NT2/D1 (cell line): ENCODE data around the gene ABTB2.

Experiments
- DNase-seq: peaks from one replicate; pipeline ENCODE4 v3.0.0-alpha.2; 2011; ENCODE audit warnings: low read depth, low spot score
- H3K27me3 ChIP-seq: 2 replicates; pipeline ENCODE4 v1.6.0; 2011; ENCODE audit warnings: mild to moderate bottlenecking; ENCODE audit not compliant: insufficient read length, insufficient read depth
- H3K36me3 ChIP-seq: 2 replicates; pipeline ENCODE4 v1.6.1; 2011; ENCODE audit warnings: mild to moderate bottlenecking, low read length, mixed read lengths; ENCODE audit not compliant: insufficient read depth, insufficient read length
- H3K4me1 ChIP-seq: 2 replicates; pipeline ENCODE4 v1.5.1; 2011; ENCODE audit not compliant: insufficient read depth, insufficient read length
- H3K4me3 ChIP-seq: 2 replicates; pipeline ENCODE4 v1.5.1; 2011; ENCODE audit warnings: low read depth; ENCODE audit not compliant: insufficient read length
- H3K9ac ChIP-seq: 2 replicates; pipeline ENCODE4 v1.6.0; 2011; ENCODE audit warnings: low read depth; ENCODE audit not compliant: insufficient read length
- H3K9me3 ChIP-seq: 2 replicates; pipeline ENCODE4 v1.5.1; 2011; ENCODE audit warnings: mild to moderate bottlenecking, low read length; ENCODE audit not compliant: insufficient read depth
- SUZ12 ChIP-seq: IDR thresholded peaks from 2 replicates; pipeline ENCODE4 v1.6.1; 2011; ENCODE audit not compliant: insufficient read length, insufficient read depth; ENCODE audit errors: extremely low read depth
- YY1 ChIP-seq: IDR thresholded peaks from 2 replicates; pipeline ENCODE4 v1.6.1; 2011; ENCODE audit not compliant: insufficient read length, insufficient read depth
- ZNF274 ChIP-seq: IDR thresholded peaks from 2 replicates; pipeline ENCODE4 v1.6.1; 2011; ENCODE audit warnings: mild to moderate bottlenecking, low read depth, low read length

Gene ABTB2

DNA sequence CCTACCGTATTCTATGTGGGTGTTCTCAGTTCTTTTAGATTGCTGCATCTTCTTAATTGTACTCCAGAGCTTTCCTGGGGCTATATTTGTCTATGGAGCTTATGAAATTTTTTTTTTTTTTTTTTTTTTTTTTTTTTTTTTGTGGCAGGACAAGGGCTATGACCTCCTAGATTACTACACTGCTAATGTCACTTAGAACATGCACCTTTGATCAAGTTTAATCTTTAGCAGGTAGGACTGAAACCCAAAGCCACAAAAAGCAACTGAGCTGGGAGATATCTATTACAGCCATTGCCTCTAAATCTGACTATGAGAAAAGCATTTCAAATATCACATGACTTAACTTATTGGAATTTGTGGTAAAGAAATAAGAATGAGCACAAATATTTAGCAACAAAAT, 21.7 kb upstream of the ABTB2 start:
- no peak overlapping the region for H3K9ac ChIP-seq
- TF ChIP-seq ZNF274, result no peak
- no peak for TF ChIP-seq YY1
- no peak for TF ChIP-seq SUZ12
- no peaks in the 10 kb centered on the region for H3K4me1 ChIP-seq
- H3K36me3 ChIP-seq, result no peaks in the 10 kb centered on the region
- no peak for DNase-seq
- no peak overlapping the region for H3K4me3 ChIP-seq
- peaks cover 26% of the 10 kb centered on the region for H3K9me3 ChIP-seq
- H3K27me3 ChIP-seq, result no peaks in the 10 kb centered on the region

- Histone ChIP-seq H3K9me3 (peaks cover 26% of the 10 kb centered on the region), H3K4me1 (no peaks in the 10 kb centered on the region), H3K27me3 (no peaks in the 10 kb centered on the region), H3K36me3 (no peaks in the 10 kb centered on the region), H3K9ac (no peak overlapping the region), H3K4me3 (no peak overlapping the region)
- TF ChIP-seq YY1 (no peak), SUZ12 (no peak), ZNF274 (no peak)
- no peak for DNase-seq
Observed at GRCh38 chr11:34379079-34379478, 21.3 kb upstream of the ABTB2 start.

DNA sequence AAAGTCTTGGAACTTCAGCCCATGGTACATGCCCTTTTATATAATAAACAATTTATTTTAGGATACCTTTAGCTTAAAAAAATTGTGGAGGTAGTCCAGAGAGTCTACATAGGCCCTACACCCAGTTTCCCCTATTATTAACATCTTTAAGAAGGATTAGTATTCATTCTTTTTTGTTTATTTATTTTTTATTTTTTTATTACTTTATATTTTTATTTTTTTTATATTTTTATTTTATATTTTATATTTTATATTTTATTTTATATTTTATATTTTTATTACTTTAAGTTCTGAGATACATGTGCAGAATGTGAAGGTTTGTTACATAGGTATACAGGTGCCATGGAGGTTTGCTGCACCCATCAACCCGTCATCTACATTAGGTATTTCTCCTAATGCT, 15.9 kb upstream of the ABTB2 start:
- TF ChIP-seq ZNF274 (no peak), YY1 (no peak), SUZ12 (no peak)

GRCh38 chr11:34366522-34366921, 8.7 kb upstream of the ABTB2 start:
- Histone ChIP-seq H3K27me3 (no peaks in the 10 kb centered on the region), H3K9ac (no peak overlapping the region), H3K4me3 (no peak overlapping the region), H3K36me3 (no peaks in the 10 kb centered on the region), H3K4me1 (no peaks in the 10 kb centered on the region), H3K9me3 (no peaks in the 10 kb centered on the region)
- DNase-seq, result no peak
- no peak for TF ChIP-seq ZNF274
- TF ChIP-seq YY1, result no peak
- TF ChIP-seq SUZ12, result no peak

More for the DNA sequence above, 15.9 kb upstream of the ABTB2 start:
- Histone ChIP-seq H3K9ac (no peak overlapping the region), H3K9me3 (peaks cover 26% of the 10 kb centered on the region), H3K4me3 (no peak overlapping the region), H3K27me3 (no peaks in the 10 kb centered on the region), H3K36me3 (no peaks in the 10 kb centered on the region), H3K4me1 (no peaks in the 10 kb centered on the region)
- DNase-seq, result no peak

- TF ChIP-seq SUZ12 (no peak), YY1 (no peak), ZNF274 (no peak)
- DNase-seq, result no peak
Observed at GRCh38 chr11:34364102-34364501, 6.3 kb upstream of the ABTB2 start.

DNA sequence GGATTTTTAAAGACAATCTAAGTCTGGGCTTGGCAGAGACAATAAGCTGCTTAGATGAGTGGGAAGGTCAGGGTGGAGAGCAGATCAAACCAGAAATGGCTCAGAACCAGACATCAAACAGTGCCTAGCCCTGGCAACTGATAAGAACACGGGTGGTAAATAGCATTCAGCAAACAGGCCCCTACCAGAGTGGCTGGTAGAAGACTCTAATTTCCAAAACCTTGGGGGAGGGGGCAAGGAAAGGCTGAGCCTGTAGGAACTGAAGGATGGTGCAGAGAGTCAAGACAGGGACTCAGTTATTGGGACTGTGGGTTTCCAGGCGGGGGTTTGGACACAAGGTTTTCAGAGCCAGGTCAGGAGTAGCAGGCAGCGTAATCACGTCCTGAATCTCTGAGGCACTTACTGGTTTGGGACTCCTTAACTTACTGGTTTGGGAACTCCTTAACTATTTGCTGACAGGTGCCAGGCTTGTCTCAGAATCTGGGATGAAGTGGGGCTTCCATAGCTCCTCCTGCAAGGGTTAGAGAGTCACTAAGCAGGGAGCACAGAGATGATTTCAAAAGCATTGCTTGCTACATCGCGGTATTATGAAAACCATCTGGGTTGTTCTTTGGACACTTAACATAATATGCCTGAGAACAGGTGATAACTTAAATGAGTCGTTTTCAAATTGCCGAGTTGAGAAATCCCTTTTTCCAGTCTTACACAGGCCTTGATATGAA, 5.7 kb upstream of the ABTB2 start:
- DNase-seq, result no peak
- H3K4me3 ChIP-seq, result no peak overlapping the region
- TF ChIP-seq YY1, result no peak
- TF ChIP-seq SUZ12, result no peak
- H3K9me3 ChIP-seq, result no peaks in the 10 kb centered on the region
- no peaks in the 10 kb centered on the region for H3K36me3 ChIP-seq
- no peaks in the 10 kb centered on the region for H3K4me1 ChIP-seq
- no peak overlapping the region for H3K9ac ChIP-seq
- H3K27me3 ChIP-seq, result peaks cover 5% of the 10 kb centered on the region

More at GRCh38 chr11:34364102-34364501, 6.3 kb upstream of the ABTB2 start:
- H3K4me1 ChIP-seq, result no peaks in the 10 kb centered on the region
- H3K4me3 ChIP-seq, result no peak overlapping the region
- H3K36me3 ChIP-seq, result no peaks in the 10 kb centered on the region
- no peaks in the 10 kb centered on the region for H3K9me3 ChIP-seq
- peaks cover under 1% of the 10 kb centered on the region for H3K27me3 ChIP-seq
- H3K9ac ChIP-seq, result no peak overlapping the region

GRCh38 chr11:34360046-34360445, 2.2 kb upstream of the ABTB2 start:
- no peak for DNase-seq
- Histone ChIP-seq H3K27me3 (peaks cover 18% of the 10 kb centered on the region), H3K4me1 (no peaks in the 10 kb centered on the region), H3K36me3 (no peaks in the 10 kb centered on the region), H3K4me3 (no peak overlapping the region), H3K9ac (no peak overlapping the region), H3K9me3 (no peaks in the 10 kb centered on the region)
- no peak for TF ChIP-seq YY1
